GM21737 (cell line): ENCODE measurements around the gene BSG.
"Not testable (repeated sequence)": the region's sequence is repeated elsewhere in the genome, so short reads cannot be mapped to it uniquely, and the experiment has no call there.

Source experiments
- ATAC-seq: cut with Tn5 transposase; IDR thresholded peaks from one replicate; pipeline ENCODE4 v1.9.1; 2021; ENCODE audit warnings: mild to moderate bottlenecking, moderate library complexity; ENCODE audit not compliant: unreplicated experiment

Gene BSG

DNA sequence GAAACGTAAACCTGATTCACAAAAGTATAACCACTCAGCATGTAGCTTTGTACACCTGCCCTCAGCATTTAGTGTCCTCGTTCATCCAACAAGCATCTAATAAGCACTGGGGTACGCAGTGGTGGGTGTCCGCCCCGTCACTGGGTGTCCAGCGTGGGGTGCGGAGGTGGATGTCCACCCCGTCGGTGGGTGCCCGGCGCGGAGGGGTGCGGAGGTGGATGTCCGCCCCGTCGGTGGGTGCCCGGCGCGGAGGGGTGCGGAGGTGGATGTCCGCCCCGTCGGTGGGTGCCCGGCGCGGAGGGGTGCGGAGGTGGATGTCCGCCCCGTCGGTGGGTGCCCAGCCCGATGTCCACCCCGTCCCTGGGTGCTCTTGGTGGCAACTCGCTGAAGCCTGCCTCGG, 12.8 kb downstream of the BSG start:
- ATAC-seq = not testable (repeated sequence)

GRCh38 chr19:585551-586110, 13.2 kb downstream of the BSG start:
- no peak for ATAC-seq

DNA sequence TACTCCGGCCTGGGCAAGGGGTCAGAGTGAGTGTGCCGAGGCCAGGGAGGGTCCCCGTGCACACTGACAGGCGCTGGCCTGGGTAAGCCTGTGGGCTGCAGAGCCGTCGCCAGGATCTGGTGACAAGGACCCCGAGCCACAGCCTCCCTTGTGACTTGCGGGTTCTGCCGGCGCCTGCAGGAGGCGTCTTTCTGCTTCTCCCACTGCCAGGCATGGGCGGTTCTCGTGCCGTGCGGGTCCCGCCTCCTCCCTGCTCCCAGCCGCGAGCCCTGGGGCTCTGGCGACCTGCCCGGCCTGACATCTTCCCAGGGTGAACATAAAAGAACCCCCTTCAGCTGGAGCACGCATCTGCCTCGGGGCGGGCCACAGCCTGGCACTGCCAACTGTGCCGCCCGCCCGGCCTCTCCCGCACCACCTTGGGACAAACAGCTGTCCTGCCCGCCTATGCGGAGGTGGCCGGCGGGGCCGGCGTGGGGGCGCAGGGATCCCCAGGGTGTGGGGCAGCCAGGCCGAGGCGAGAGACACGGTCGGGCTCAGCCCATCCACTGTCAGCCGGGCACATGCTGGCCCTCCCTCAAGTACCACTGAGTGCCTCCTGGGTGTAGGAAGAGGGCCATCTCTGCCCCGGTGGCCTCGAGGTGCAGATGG, 15.8 kb downstream of the BSG start:
- no peak for ATAC-seq

DNA sequence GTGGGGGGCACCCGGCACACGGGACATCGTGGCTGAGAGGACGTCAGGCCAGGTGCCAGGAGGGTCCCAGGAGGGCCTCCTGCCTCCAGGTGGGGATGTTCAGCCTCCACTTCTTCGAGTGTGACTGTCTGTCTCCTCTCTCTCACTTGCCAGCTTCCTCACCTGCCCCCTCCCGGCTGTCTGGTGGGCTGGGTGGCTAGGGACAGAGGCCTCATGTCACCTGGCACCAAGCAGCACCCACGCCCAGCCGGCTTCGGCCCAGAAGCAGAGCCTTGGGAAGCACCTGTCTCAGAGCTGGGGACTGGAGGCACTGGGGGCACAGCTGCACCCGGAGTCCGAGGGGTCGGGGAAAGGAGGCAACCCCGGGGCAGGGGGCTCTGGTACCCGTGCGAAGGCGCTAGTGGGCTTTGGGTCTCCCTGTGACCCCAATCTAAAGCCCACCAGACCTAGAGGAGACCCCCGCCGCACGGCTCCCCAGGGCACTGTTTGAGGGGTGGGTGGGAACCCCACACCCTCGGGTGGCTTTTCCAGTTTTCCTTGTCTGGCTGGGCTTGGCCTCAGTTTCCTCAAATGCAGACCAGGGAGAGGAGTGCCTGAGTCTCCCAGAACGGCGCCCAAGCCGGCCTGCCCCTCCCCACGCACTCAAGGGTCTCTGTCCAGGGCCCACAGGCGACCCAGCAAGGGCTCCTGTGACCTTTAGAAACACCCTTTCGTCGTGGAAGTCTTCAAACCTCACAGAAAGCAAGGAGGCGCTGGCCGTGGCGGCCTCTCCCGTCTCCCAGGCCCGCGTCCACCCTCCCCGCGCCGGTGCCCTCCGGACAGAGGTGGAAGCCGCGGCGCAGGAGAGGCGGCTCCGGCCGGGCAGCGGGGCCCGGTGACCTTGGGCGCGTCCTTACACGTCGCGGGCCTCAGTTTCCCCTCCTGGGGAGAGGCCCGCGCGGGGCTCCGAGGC, 16.6 kb downstream of the BSG start:
- no peak for ATAC-seq

DNA sequence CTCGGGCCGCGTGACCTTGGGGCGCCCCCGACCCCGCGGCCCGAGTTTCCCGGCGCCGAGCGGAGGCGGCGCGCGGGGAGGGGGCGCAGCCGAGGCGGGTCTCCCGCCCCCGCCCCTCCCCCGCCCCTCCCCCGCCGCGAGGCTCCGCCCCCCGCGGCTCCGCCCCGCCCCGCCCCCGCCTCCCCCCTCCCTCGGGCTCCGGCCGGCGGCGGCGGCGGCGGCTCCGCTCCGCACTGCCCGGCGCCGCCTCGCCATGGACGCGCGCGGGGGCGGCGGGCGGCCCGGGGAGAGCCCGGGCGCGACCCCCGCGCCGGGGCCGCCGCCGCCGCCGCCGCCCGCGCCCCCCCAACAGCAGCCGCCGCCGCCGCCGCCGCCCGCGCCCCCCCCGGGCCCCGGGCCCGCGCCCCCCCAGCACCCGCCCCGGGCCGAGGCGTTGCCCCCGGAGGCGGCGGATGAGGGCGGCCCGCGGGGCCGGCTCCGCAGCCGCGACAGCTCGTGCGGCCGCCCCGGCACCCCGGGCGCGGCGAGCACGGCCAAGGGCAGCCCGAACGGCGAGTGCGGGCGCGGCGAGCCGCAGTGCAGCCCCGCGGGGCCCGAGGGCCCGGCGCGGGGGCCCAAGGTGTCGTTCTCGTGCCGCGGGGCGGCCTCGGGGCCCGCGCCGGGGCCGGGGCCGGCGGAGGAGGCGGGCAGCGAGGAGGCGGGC, 17.4 kb downstream of the BSG start, which contains the start of gene HCN2:
TSS of gene HCN2 (plus strand) at position 189 of the 703 bp plus-strand sequence. CDS start at position 254, 65 bp downstream.
- ATAC-seq = no peak

- ATAC-seq = no peak
Observed at GRCh38 chr19:590396-590745, 18.0 kb downstream of the BSG start.

DNA sequence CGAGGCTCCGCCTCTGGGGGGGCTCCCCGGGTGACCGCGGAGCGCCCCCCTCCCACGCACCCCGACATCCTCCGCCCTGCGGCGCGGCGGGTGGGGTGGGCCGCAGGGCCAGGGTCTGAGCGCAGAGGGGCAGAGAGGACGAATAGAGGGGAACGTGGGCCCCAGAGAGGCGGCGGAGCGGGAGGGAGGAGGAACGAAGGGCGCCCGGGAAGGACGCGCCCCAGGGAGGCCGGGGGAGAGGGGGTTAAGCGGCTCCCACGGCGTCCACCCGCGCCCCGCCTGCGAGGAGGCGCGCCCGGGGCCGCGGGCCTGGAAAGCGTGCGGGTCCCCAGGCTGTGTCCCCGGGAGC, 18.3 kb downstream of the BSG start:
- ATAC-seq = no peak

GRCh38 chr19:591099-591958, 18.9 kb downstream of the BSG start:
- ATAC-seq = no peak

GRCh38 chr19:592101-592500, 19.7 kb downstream of the BSG start:
- ATAC-seq = no peak

GRCh38 chr19:593055-593454, 20.7 kb downstream of the BSG start:
- no peak for ATAC-seq

- no peak for ATAC-seq
Observed at GRCh38 chr19:593505-593904, 21.1 kb downstream of the BSG start.

DNA sequence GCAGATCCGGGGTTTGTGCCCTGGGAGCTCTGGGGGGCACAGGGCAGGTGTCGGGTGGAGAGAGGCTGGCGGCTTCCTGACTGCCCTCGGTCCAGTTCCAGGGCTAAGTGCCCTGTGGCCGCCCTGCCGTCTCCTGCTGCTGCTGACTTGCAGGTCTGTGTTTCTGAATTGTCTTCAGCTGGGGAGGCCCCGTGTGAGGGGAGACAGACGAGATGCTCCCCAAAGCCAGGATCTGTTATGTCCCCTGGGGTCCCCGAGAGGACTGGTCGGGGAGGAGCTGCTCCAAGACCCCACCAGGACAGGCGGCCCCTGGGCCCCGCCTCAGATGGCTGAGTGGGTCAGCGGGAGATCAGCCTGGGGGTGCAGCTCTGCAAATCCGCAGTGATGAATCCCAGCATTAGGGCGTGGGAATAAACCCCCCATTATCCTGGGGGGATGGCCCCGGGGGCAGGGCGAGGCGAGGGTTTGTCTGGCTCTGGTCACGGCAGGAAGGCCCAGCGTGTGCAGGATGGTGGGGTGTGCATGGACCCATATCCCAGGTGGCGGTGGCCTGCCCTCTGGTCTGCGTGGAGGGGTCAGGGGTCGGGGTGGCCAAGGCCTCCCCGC, 22.0 kb downstream of the BSG start:
- no peak for ATAC-seq

- ATAC-seq = no peak
Observed at GRCh38 chr19:595326-596262, 23.2 kb downstream of the BSG start.

DNA sequence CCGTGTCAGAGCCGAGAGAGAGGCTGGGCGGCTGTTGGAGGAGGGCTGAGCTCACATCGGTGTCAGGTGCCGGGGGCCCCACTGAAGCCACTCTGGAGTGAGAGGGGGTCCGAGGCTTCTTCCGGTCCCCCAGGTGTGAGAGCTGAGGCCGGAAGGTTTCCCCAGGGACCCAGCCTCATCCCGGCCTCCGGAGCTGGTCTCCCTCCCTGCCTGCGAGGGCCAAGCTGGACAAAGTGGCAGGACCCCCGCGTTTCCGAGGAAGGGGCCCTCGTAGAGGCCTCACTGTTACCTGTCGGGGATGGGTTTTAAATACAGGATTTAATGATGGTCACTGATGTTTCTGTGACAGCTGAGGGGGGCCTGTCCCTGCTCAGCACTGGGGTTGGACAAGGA, 23.9 kb downstream of the BSG start:
- ATAC-seq = no peak

DNA sequence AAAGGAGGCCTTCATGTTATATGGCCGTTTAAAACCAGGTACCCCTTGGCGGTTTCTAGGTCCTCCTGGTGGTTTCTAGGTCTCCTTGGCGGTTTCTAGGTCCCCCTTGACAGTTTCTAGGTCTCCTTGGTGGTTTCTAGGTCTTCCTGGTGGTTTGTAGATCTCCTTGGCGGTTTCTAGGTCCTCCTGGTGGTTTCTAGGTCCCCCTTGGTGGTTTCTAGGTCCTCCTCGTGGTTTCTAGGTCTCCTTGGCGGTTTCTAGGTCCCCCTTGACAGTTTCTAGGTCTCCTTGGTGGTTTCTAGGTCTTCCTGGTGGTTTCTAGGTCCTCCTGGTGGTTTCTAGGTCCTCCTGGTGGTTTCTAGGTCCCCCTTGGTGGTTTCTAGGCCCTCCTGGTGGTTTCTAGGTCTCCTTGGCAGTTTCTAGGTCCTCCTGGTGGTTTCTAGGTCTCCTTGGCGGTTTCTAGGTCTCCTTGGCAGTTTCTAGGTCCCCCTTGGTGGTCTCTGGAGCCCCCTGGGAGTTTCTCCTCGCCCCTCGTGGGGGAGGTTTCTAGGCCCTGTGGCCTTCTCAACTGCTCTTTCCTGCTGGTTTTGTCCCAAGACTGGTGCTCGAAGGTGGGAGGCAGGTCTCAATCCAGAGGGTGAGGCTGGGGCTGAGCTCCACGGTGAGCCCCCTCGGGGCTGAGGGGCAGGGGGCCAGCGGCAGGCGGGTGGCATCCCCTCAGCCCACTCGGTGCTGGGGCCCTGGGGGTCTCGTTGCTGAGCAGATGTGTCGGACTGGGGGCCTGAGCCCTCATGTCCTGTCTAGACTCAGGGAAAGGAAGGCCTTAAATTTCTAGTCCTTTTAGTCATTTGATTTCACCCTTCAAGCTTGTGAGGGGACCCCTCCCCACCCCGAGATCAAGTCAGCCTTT, 25.3 kb downstream of the BSG start:
- ATAC-seq = no peak

DNA sequence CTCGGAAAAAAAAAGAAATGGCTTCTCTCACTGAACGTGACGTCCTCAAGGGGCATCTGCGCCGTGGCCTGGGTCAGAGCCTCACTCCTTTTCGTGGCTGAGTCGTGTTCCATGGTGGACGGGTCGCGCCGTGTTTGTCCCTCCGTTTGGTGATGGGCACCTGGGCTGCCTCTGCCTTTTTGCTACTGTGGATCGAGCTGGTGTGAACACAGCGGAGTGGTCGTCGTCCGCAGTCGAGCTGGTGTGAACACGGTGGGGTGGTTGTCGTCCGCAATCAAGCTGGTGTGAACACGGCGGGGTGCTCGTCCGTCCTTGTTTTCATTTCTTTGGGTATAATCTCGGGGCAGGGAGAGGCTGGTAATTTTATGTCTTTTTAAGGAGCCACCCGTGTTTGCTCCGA, 28.9 kb downstream of the BSG start:
- ATAC-seq = no peak

DNA sequence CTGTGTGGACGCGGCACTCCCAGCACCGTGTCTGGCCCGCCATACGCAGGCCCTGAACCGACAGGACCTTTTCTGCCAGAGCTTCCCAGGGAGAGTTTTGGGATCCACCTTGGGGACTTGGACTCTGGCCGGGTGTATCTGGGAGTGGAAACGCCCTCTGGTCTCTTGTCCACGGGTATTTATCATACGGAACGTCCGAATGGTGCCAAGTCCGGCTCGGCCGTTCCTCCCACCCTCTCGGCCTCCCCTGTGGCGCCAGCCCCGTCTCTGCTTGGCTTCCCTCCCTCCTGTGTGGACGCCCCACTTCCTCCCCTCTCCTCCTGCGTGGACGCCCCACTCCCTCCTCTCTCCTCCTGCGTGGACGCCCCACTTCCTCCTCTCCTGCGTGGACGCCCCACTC, 29.4 kb downstream of the BSG start:
- no peak for ATAC-seq
